ENCODE measurements around the gene NXPH2.
"Not testable (repeated sequence)": the region's sequence is repeated elsewhere in the genome, so short reads cannot be mapped to it uniquely, and the experiment has no call there.

NXPH2 gene

GRCh38 chr2:138711812-138712211 lies 68.4 kb downstream of the NXPH2 start:
- no peak for DNase-seq (ENCODE audit: low read depth in 2 of 2)

- no peak for DNase-seq (ENCODE audit: low read depth in 2 of 2)
These were observed 71.4 kb downstream of the NXPH2 start for GRCh38 chr2:138708682-138709241.

GRCh38 chr2:138707392-138708074 lies 72.7 kb downstream of the NXPH2 start:
- DNase-seq (ENCODE audit: low read depth in 2 of 2): no peak

DNA sequence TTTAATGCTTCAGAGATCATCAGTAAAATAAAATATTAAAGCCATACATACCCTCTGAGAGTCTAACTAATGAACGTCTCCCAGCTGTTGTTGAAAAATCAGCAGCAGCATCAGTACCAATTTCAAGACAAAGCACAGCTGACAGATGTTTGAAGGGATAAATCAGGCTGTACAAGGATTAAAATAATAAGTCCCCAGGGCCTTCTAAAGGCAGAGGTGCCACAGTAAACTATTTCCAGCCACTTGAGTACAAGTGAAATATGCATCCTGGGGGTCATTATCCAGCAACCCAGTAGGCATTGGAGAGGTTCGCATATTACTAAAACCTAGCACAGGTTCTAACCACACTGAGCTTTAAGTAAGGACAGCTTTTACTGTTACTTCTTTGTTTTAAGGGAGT lies 76.9 kb downstream of the NXPH2 start:
- DNase-seq (ENCODE audit: low read depth in 2 of 2): no peak

GRCh38 chr2:138700716-138701115 lies 79.5 kb downstream of the NXPH2 start:
- DNase-seq (ENCODE audit: low read depth in 2 of 2): no peak

DNA sequence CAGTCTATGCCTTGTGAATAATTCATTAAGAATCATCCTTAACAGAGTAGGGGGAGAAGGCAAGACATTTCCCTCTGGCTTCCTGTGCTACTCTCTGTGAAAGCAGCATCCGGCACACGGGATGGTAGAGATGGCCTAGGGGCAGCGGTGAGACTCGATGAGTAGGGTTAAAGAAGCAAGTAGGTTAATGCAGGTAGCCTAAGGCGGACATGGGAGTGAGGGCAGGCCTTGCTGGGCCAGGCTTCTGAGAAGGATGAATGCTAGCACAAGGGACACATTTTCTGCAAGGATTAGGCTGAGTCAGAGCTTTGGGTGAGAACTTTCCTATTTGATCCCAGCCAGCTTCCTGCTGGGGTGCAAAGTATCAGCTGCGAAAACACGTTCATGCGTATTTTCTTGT lies 80.8 kb downstream of the NXPH2 start:
- no peak for DNase-seq (ENCODE audit: low read depth in 2 of 2)

GRCh38 chr2:138698428-138698827 lies 81.8 kb downstream of the NXPH2 start:
- no peak for DNase-seq (ENCODE audit: low read depth in 2 of 2)

GRCh38 chr2:138691667-138692066 lies 88.5 kb downstream of the NXPH2 start:
- no peak for DNase-seq (ENCODE audit: low read depth in 2 of 2)

DNA sequence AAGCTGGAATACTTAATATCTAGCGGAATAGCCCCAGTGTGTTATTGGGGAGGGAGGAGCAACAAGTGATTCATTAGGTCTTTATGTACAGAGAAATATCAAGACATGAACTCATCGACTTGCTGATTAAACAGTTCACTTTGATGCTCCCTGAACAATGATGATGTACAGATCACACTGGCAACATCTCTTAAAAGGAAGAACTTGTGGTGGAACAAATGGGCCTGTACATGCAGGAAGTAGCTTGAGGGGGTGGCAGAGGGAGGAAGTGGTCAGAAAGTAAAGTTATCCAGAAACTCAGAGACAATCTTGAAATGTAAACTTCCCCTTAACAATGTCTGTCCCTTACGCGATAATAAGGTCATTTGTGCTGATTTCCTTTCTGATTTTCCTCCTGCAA lies 90.5 kb downstream of the NXPH2 start:
- DNase-seq (ENCODE audit: low read depth in 2 of 2): no peak

GRCh38 chr2:138682163-138682562 lies 98.0 kb downstream of the NXPH2 start:
- no peak for DNase-seq (ENCODE audit: low read depth in 2 of 2)

GRCh38 chr2:138677221-138677620 lies 103.0 kb downstream of the NXPH2 start:
- DNase-seq (ENCODE audit: low read depth in 2 of 2): no peak

- DNase-seq (ENCODE audit: low read depth in 2 of 2): no peak
These were observed 103.6 kb downstream of the NXPH2 start for GRCh38 chr2:138676619-138677021.

- DNase-seq (ENCODE audit: low read depth in 2 of 2): no peak
These were observed 108.6 kb downstream of the NXPH2 start for GRCh38 chr2:138671566-138671965.

GRCh38 chr2:138670734-138671133 lies 109.5 kb downstream of the NXPH2 start:
- DNase-seq (ENCODE audit: low read depth in 2 of 2): no peak

GRCh38 chr2:138665937-138666336 lies 114.3 kb downstream of the NXPH2 start:
- DNase-seq (ENCODE audit: low read depth in 2 of 2): no peak

DNA sequence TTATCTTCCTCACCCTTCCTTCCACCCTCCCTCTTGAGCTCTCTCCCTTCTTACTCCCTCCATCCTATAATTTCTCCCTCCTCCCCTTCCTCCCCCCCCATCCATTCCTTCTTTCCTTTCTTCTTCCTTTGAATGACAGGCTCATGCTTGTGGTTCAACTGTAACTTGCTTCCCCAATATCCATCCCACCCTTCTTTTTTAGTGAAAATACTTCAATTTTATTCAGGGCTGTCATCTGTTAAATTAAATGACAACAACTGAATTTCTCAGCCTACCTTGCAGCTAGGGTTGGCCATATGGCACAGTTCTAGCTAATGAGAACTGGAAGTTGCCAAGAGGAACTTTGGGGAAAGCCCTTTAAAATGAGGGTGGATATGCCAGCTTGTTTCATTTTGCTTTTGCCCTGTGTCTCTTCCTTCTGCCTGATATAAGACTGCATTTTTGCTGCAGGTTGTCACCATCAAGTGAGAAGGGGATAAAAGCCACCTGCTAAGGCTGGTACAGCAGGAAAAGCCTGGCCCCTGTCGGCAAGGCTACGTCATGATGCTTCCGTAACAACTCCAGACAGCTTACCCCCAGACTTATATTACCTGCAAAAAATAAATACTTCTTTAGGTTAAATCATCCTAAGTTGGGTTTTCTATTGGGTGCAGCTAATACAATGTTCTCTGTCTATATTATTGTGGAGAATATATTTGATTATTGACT lies 121.8 kb downstream of the NXPH2 start:
- no peak for DNase-seq (ENCODE audit: low read depth in 2 of 2)

DNA sequence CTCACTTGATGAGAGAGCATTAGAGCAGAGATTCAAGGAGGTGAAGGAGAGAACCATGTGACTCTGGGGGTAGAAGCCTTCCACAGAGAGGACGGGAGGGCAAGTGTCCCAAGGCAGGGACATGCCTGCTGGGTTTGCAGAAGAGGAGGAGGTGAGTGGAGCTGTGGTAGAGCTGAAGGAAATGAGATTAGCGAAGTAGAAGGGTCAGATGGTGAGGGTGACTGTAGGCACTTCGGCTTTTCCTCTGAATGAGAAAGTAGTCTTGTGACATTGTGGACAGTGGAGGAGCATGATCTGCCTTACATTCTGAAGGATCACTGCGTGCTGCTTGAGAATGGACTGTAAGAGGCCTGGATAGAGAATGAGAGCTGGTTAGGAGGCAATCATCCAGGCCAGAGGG lies 126.0 kb downstream of the NXPH2 start:
- DNase-seq (ENCODE audit: low read depth in 2 of 2): no peak

- DNase-seq (ENCODE audit: low read depth in 2 of 2): no peak
These were observed 127.8 kb downstream of the NXPH2 start for GRCh38 chr2:138652378-138652777.

GRCh38 chr2:138649571-138649970 lies 130.6 kb downstream of the NXPH2 start:
- DNase-seq (ENCODE audit: low read depth in 2 of 2): no peak

- no peak for DNase-seq (ENCODE audit: low read depth in 2 of 2)
These were observed 131.6 kb downstream of the NXPH2 start for GRCh38 chr2:138648606-138649005.

- not testable (repeated sequence) for DNase-seq (ENCODE audit: low read depth in 2 of 2)
These were observed 135.4 kb downstream of the NXPH2 start for GRCh38 chr2:138644776-138645175.

DNA sequence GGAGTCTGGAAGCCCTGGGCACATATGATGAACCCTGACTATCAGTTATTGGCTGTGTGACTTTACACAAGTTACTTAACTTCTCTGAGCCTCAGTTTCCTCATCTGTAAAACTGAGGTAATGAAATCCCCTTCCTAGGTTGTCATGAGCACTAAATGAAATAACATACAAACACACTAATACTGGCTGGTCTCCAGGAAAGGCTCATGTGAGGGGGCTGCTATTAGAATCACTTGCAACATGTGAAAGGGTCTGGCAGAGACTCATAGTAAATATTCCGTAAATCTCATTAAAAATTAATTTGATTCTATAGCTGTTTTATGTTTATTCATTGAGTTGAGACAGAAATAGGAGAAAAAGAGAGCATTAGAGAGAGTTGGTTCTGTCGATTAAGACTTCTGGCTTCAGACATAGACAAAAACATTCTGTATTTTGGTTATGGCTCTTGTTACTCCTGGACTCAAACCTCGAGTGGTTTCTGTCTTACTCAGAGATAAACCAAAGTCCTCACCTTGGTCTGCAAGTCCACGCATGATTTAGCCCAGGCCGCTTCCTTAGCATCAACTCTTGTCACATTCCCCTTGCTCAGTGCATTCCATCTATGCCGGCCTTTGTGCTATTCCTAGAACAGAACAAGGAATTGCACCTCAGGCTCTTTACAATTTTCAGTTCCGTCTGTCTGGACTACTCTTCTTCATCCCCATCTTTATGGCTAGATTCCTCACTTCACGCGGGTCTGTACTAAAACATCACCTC lies 139.1 kb downstream of the NXPH2 start:
- DNase-seq (ENCODE audit: low read depth in 2 of 2): no peak

DNA sequence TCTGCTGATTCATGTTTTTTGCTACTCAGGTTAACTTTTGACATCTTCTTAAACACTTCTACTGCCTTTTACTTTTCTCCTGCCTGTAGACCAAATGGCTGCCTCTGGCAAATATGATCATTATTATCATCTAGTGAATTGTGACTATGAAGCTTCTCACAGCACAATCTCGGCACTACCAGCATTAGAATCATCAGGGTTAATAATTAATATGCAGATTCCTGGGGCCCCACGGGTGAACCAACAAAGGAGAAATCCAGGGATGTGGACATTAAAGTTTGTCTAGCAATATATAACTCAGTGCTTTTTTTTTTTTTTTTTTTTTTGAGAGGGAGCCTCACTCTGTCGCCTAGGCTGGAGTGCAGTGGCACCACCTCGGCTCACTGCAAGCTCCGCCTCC lies 142.5 kb downstream of the NXPH2 start:
- no peak for DNase-seq (ENCODE audit: low read depth in 2 of 2)

Data from stimulated activated CD8-positive, alpha-beta memory T cell treated with anti-CD3 and anti-CD28 coated beads, Interleukin-2, amount 100 ng/mL, for 1 hour (primary cell).